Measurements from ENCODE around the gene GPRC5A.

GPRC5A gene

GRCh38 chr12:12898911-12899511 is 7.6 kb downstream of the GPRC5A start:
- no peak overlapping the region for H3K27ac ChIP-seq
- TF ChIP-seq CTCF (conservative IDR thresholded peaks at IDR 0.05) (no peak), ZFX (IDR thresholded peaks at IDR 0.05) (no peak)

- TF ChIP-seq CTCF (conservative IDR thresholded peaks at IDR 0.05): no peak
- TF ChIP-seq ZFX (IDR thresholded peaks at IDR 0.05): no peak
- H3K27ac ChIP-seq: no peak overlapping the region
These were observed 8.4 kb downstream of the GPRC5A start for GRCh38 chr12:12899530-12900380.

DNA sequence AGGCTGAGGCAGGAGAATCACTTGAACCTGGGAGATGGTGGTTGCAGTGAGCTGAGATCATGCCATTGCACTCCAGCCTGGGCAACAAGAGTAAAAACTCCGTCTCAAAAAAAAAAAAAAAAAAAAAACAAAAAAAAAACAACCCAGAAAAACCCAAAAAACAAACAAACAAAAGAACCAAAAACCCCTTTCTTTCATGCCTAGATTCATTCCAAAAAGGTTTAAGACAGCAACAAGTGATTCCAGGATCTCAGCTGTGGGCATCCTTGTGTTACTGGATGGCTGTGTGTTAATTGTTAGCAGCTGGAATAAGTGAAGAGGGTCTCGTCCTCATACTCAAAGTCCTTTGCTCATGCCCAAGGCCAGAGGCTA is 9.4 kb downstream of the GPRC5A start:
- TF ChIP-seq CTCF (conservative IDR thresholded peaks at IDR 0.05) (no peak), ZFX (IDR thresholded peaks at IDR 0.05) (no peak)
- H3K27ac ChIP-seq: no peak overlapping the region

DNA sequence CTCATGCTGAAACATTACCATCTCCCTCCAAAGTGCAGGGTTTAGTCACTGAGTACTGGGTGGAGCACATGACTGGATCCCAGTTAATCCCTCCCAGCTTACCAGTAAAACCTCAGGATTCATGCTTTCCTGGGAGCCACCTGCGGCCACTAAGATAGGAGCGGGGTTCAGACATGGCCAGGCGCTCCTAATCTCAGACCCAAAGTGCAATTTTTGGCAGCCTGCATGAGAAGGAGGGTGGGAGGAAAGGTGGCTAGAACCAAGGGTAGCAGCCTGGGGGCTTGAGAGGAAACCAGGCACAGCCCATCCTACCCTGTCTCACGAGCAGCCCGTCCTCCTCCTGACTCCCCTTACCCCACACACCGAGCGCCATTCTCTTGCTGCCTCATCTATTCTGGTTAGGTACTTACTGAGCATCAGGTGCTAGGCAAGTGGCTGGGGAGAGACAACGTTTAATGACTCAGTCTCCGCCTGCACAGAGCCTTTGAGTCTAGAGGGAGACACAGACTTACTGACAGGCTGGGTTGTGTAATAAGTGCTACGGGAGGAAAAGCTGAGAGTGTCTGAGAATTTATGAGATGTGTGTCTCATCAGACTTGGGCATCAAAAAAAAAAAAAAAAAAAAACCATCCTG is 9.9 kb downstream of the GPRC5A start:
- TF ChIP-seq ZFX (IDR thresholded peaks at IDR 0.05): no peak
- TF ChIP-seq CTCF (conservative IDR thresholded peaks at IDR 0.05): no peak
- H3K27ac ChIP-seq: no peak overlapping the region

GRCh38 chr12:12902036-12902435 is 10.7 kb downstream of the GPRC5A start:
- H3K27ac ChIP-seq: no peak overlapping the region
- TF ChIP-seq ZFX (IDR thresholded peaks at IDR 0.05) (no peak), CTCF (conservative IDR thresholded peaks at IDR 0.05) (no peak)

GRCh38 chr12:12903642-12904609 is 12.6 kb downstream of the GPRC5A start:
- TF ChIP-seq CTCF (conservative IDR thresholded peaks at IDR 0.05) (no peak), ZFX (IDR thresholded peaks at IDR 0.05) (no peak)
- H3K27ac ChIP-seq: no peak overlapping the region
